Measurements from ENCODE around the gene HPS1. TPM values are rescaled to one million over a fixed set of nuclear protein-coding genes. Genes with fewer than 3 reads are reported as not detected.

Gene HPS1
- total and polyA plus RNA-seq, 2 donors (not counting 3 experiments of a cell fraction or from before 2014, with no cell fraction given) = 60.7 to 67.5 TPM

DNA sequence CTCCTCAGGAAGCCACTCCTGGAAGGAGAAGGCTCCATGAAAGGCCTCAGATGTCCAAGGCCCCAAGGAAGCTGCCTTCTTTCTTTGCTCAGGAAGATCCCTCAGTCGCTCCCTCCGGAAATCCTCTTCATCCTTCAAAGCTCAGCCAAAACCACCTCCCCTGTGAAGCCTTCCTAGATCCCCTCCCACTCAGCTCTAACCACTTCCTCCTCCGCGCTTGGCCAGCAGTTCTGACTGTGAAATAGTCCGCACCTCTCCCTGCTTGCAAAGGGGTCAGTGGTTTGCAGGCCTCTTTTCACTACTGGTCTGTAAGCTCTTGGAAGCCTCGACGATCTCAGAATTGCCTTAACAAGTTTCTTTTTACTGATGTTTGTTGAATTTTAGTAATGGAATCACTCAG lies 55.7 kb downstream of the HPS1 start:
- ChIA-PET POLR2A (no interaction called here), CTCF (interaction anchor here (1.5 kb wide), 1 partner anchor 13 kb away, joined by 3 read pairs; no protein-coding TSS in a partner anchor)
- H2AFZ ChIP-seq (ENCODE audit: low read depth, low read length) = no peak overlapping the region
- H3K27me3 ChIP-seq (ENCODE audit: control insufficient read depth in 2 of 2, insufficient read depth in 2 of 2, low read length in 2 of 2) = no peaks in the 10 kb centered on the region
- H3K9ac ChIP-seq (replicated peaks; ENCODE audit: extremely low read depth, insufficient read depth, low read length) = no peak overlapping the region
- H3K9me3 ChIP-seq (replicated peaks; ENCODE audit: control insufficient read depth, insufficient read depth, low read length) = no peaks in the 10 kb centered on the region
- H3K9me1 ChIP-seq (replicated peaks; ENCODE audit: control insufficient read depth, extremely low read depth, insufficient read depth, low read length) = no peaks in the 10 kb centered on the region
- H4K20me1 ChIP-seq (replicated peaks; ENCODE audit: control insufficient read depth, extremely low read depth, insufficient read depth, low read length) = no peaks in the 10 kb centered on the region
- H3K4me1 ChIP-seq (ENCODE audit: control insufficient read depth, extremely low read depth, insufficient read depth, low read length) = no peaks in the 10 kb centered on the region
- dilution Hi-C loops (cut with MboI; ENCODE audit: extremely low pct_ligation_motif_present, low sequenced_read_pairs) = no loop called here
- H3K4me2 ChIP-seq (ENCODE audit: insufficient read depth, low read length) = no peak overlapping the region
- BruUV-seq (replicated peaks) = no TSS peak
- no peaks in the 10 kb centered on the region for H3K79me2 ChIP-seq (ENCODE audit: control insufficient read depth, insufficient read depth, low read length)
- no peaks in the 10 kb centered on the region for H3K36me3 ChIP-seq (ENCODE audit: control insufficient read depth in 2 of 2, extremely low read depth in 1 of 2, insufficient read depth in 2 of 2, low read length in 2 of 2)
- TF ChIP-seq GATA2 (IDR thresholded peaks at IDR 0.05; ENCODE audit: insufficient read depth, insufficient read length, low read depth, low read length) = no peak
- TF ChIP-seq, protein P1, sequence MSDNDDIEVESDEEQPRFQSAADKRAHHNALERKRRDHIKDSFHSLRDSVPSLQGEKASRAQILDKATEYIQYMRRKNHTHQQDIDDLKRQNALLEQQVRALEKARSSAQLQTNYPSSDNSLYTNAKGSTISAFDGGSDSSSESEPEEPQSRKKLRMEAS (IDR thresholded peaks at IDR 0.05; ENCODE audit: insufficient read depth, insufficient read length) = no peak
- TF ChIP-seq EZH2 (IDR thresholded peaks at IDR 0.05; ENCODE audit: borderline replicate concordance, low read depth, low read length, severe bottlenecking) = no peak
- no peak for TF ChIP-seq JUN (IDR thresholded peaks at IDR 0.05; ENCODE audit: borderline replicate concordance, insufficient read depth, insufficient read length, low read depth)
- TF ChIP-seq POLR2AphosphoS5 (IDR thresholded peaks at IDR 0.05; ENCODE audit: insufficient read depth, low read depth, low read length) = no peak
- TF ChIP-seq FOS (IDR thresholded peaks at IDR 0.05; ENCODE audit: borderline replicate concordance, insufficient read depth, low read length) = no peak
- H3K27ac ChIP-seq (ENCODE audit: insufficient read depth, low read depth, low read length) = no peak overlapping the region
- DNase-seq (ENCODE audit: low read depth, low spot score) (no peak), FAIRE-seq (no peak)
- no peak overlapping the region for H3K4me3 ChIP-seq (replicated peaks in 1 of 3; ENCODE audit: insufficient read depth in 1 of 3, low read depth in 1 of 3, low read length in 3 of 3)
- intact Hi-C loops (cut with micrococcal nuclease) = no loop called here

DNA sequence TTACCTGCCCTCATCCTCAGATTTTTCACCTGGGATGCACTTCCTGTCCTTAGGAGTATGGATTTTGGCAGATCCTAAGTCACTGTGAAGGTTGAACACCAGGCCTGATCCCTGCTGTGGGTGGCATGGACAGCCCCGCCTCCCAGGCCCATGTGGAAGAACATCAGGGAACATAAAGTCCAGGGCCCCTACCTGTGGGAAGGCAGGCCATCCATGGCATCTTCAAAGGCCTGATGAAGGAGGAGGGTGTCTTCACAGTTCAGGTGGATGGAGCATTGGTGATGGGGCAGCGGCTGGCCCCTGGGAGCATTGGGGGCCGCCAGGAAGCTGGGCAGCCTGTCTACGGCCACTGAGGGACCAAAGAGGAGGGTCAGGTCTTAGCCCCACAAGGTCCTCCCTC lies 56.3 kb downstream of the HPS1 start:
- no peak for FAIRE-seq
- Histone ChIP-seq H3K79me2 (ENCODE audit: control insufficient read depth, insufficient read depth, low read length) (no peaks in the 10 kb centered on the region), H3K4me2 (ENCODE audit: insufficient read depth, low read length) (no peak overlapping the region), H3K36me3 (ENCODE audit: control insufficient read depth in 2 of 2, extremely low read depth in 1 of 2, insufficient read depth in 2 of 2, low read length in 2 of 2) (no peaks in the 10 kb centered on the region), H3K9ac (replicated peaks; ENCODE audit: extremely low read depth, insufficient read depth, low read length) (no peak overlapping the region), H2AFZ (ENCODE audit: low read depth, low read length) (no peak overlapping the region), H3K27me3 (ENCODE audit: control insufficient read depth in 2 of 2, insufficient read depth in 2 of 2, low read length in 2 of 2) (no peaks in the 10 kb centered on the region), H3K9me3 (replicated peaks; ENCODE audit: control insufficient read depth, insufficient read depth, low read length) (no peaks in the 10 kb centered on the region), H3K27ac (ENCODE audit: insufficient read depth, low read depth, low read length) (no peak overlapping the region), H3K4me3 (replicated peaks in 1 of 3; ENCODE audit: insufficient read depth in 1 of 3, low read depth in 1 of 3, low read length in 3 of 3) (no peak overlapping the region), H4K20me1 (replicated peaks; ENCODE audit: control insufficient read depth, extremely low read depth, insufficient read depth, low read length) (no peaks in the 10 kb centered on the region), H3K4me1 (ENCODE audit: control insufficient read depth, extremely low read depth, insufficient read depth, low read length) (no peaks in the 10 kb centered on the region), H3K9me1 (replicated peaks; ENCODE audit: control insufficient read depth, extremely low read depth, insufficient read depth, low read length) (no peaks in the 10 kb centered on the region)
- ChIA-PET CTCF (interaction anchor here (1.5 kb wide), 1 partner anchor 14 kb away, joined by 3 read pairs; no protein-coding TSS in a partner anchor), POLR2A (no interaction called here)
- intact Hi-C loops (cut with micrococcal nuclease) (no loop called here), dilution Hi-C loops (cut with MboI; ENCODE audit: extremely low pct_ligation_motif_present, low sequenced_read_pairs) (no loop called here)
- BruUV-seq (replicated peaks) = no TSS peak
- TF ChIP-seq POLR2AphosphoS5 (IDR thresholded peaks at IDR 0.05; ENCODE audit: insufficient read depth, low read depth, low read length) (no peak), GATA2 (IDR thresholded peaks at IDR 0.05; ENCODE audit: insufficient read depth, insufficient read length, low read depth, low read length) (no peak), MYC (IDR thresholded peaks at IDR 0.05; ENCODE audit: low read depth, low read length) (no peak), FOS (IDR thresholded peaks at IDR 0.05; ENCODE audit: borderline replicate concordance, insufficient read depth, low read length) (no peak), POLR2A (IDR thresholded peaks at IDR 0.05; ENCODE audit: low read depth, low read length) (no peak), JUN (IDR thresholded peaks at IDR 0.05; ENCODE audit: borderline replicate concordance, insufficient read depth, insufficient read length, low read depth) (no peak), EZH2 (IDR thresholded peaks at IDR 0.05; ENCODE audit: borderline replicate concordance, low read depth, low read length, severe bottlenecking) (no peak)
- TF ChIP-seq, protein P1 (IDR thresholded peaks at IDR 0.05; ENCODE audit: insufficient read depth, insufficient read length) = no peak
- TF ChIP-seq, protein P2, sequence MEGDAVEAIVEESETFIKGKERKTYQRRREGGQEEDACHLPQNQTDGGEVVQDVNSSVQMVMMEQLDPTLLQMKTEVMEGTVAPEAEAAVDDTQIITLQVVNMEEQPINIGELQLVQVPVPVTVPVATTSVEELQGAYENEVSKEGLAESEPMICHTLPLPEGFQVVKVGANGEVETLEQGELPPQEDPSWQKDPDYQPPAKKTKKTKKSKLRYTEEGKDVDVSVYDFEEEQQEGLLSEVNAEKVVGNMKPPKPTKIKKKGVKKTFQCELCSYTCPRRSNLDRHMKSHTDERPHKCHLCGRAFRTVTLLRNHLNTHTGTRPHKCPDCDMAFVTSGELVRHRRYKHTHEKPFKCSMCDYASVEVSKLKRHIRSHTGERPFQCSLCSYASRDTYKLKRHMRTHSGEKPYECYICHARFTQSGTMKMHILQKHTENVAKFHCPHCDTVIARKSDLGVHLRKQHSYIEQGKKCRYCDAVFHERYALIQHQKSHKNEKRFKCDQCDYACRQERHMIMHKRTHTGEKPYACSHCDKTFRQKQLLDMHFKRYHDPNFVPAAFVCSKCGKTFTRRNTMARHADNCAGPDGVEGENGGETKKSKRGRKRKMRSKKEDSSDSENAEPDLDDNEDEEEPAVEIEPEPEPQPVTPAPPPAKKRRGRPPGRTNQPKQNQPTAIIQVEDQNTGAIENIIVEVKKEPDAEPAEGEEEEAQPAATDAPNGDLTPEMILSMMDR (IDR thresholded peaks at IDR 0.05; ENCODE audit: extremely low read depth in 1 of 2, insufficient read depth in 1 of 2, low read depth in 1 of 2, low read length in 2 of 2) = no peak
- no peak for DNase-seq (ENCODE audit: low read depth, low spot score)

Data from endothelial cell of umbilical vein (primary cell).